Lung (tissue), 12 donors: Measurements from ENCODE around the gene GSC2. TPM values are rescaled to one million over a fixed set of nuclear protein-coding genes. Genes with fewer than 3 reads are reported as not detected.

Experiments
- ATAC-seq: fragments of 200-7000 bp; cut with Tn5 transposase; one replicate; pipeline ENCODE4 v1.9.1; 2020; ENCODE audit warnings: moderate number of reproducible peaks; ENCODE audit not compliant: insufficient read depth, low FRiP score
- DNase-seq, 3 donors: peaks; one replicate each; pipeline ENCODE4 v3.0.0-alpha.2; 2013 to 2017
- H3K27ac ChIP-seq, 2 donors: one replicate each; pipeline ENCODE4 v1.5.1; 2013; ENCODE audit warnings: mild to moderate bottlenecking in 2 of 2, moderate library complexity in 2 of 2, control low read depth in 1 of 2, inconsistent platforms in 1 of 2, low read depth in 1 of 2, low read length in 1 of 2
- H3K27me3 ChIP-seq, 3 donors: one replicate each; pipeline ENCODE4 v1.5.1; 2013; ENCODE audit warnings: low read length in 2 of 3; ENCODE audit not compliant: control insufficient read depth in 3 of 3, insufficient read depth in 3 of 3
- H3K36me3 ChIP-seq, 4 donors: one replicate each; pipeline ENCODE4 v1.5.1; 2013; ENCODE audit warnings: low read length in 4 of 4, mild to moderate bottlenecking in 1 of 4, moderate library complexity in 1 of 4; ENCODE audit not compliant: control insufficient read depth in 4 of 4, insufficient read depth in 4 of 4
- H3K4me1 ChIP-seq, 5 donors: one replicate each; pipeline ENCODE4 v1.5.1; 2013; ENCODE audit warnings: low read length in 5 of 5, mild to moderate bottlenecking in 2 of 5, moderate library complexity in 1 of 5; ENCODE audit not compliant: control insufficient read depth in 5 of 5, insufficient read depth in 5 of 5
- H3K4me3 ChIP-seq: one replicate; pipeline ENCODE4 v1.5.1; 2013; ENCODE audit warnings: mild to moderate bottlenecking, control low read depth, moderate library complexity
- H3K9ac ChIP-seq, 2 donors: one replicate each; pipeline ENCODE4 v1.5.1; 2013; ENCODE audit warnings: low read length in 2 of 2, control low read depth in 1 of 2; ENCODE audit not compliant: insufficient read depth in 1 of 2
- H3K9me3 ChIP-seq, 4 donors: one replicate each; pipeline ENCODE4 v1.5.1; 2013; ENCODE audit warnings: low read length in 3 of 4, mild to moderate bottlenecking in 1 of 4, moderate library complexity in 1 of 4; ENCODE audit not compliant: control insufficient read depth in 4 of 4, insufficient read depth in 3 of 4
- WGBS, 2 donors: extraction: QIAGEN DNeasy Blood & Tissue Kit; methylation state at CpG; one replicate each; pipeline ENCODE4 v1.1.7; 2013; 5-methylcytosine and 5-hydroxymethylcytosine counted together
- polyA plus RNA-seq, 2 donors: library from polyadenylated mRNA; stranded (reverse); fragments of 200-250 nt; gene quantifications; one replicate each; pipeline ENCODE4 v1.2.1, GENCODE V29; 2013
- total RNA-seq, 2 donors: library from RNA; depleted of rRNA in 1 of 2; stranded (reverse); fragments of >200 nt in 1 of 2; gene quantifications; one replicate each; pipeline ENCODE4 v1.2.1, GENCODE V29; 2014 to 2021
- TF ChIP-seq, protein P1 (sequence below): IDR thresholded peaks from 2 replicates; pipeline ENCODE4 v1.5.1; 2012; ENCODE audit warnings: mild to moderate bottlenecking; ENCODE audit errors: control extremely low read depth, extremely low read depth
- donor health status: control.
- donor health status: control.
- donor health status: Bipolar disorder and iron deficiency.
- donor health status: healthy.
- donor health status: DM: yes; HTN: yes; CAD: no.

The GSC2 gene
- total and polyA plus RNA-seq, 4 donors, result not detected

DNA sequence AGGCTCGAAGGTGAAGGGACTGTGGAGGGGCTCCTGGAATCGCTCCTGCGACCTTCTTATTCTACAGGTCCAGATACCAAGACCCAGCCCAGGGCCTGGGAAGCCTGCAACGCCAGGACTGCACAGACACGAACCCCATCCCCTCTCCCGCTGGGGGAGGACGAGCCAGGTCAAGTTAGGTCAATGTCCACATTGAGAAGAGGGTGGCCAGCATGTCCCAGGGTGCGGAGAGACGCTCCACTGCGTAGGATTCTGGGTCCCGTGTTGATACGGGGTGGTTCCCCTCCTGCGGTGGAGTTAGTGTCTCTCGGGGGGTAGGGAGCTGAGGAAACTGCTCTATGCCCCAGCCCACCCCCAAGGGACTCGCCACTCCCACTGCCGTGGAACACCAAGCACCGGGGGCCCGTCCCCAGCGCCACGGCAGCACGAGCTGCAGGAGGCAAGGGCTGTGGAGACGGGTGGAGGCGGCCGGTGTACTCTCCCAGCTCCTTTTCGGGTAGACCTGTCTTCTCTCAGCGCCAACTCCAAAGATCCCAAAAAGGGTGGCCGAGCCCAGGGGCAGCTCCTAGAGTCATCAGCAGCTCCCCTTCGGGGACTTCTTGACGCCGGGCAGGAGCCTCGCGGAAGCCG, 1.6 kb downstream of the GSC2 start:
- ATAC-seq, result no peak

DNA sequence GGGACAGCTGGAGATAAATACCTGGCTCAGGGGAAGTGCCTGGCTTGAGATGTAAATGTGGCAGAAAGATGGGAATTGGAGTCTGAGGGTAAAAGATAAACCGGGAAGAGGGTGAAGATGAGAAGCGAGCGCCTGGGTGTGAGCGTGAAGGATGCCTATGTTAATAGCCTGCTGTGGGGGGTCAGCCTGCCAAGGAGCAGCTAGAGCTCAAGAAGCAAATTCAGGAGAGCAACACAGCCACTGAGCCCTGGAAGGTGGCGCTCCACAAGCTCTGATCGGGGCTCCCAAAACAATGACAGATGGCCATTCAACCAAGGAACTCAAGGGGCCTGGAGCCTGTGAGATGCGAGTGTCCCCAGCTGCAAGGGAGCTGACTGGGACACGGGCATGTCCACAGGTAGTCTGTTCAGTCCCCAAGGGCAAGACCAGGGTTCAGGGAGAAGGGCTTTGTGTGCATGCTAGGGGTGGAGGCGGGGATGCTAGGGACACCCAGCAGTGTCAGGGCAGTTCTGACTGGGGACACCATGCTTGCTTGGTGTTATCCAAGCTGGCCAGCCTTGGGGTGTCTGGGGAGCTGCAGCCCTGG, 2.8 kb downstream of the GSC2 start:
- WGBS, 2 donors, result 35 to 39% methylated on average over 9 of the region's 9 CpGs
- H3K27ac ChIP-seq, result no peak overlapping the region

More for the DNA sequence above, 1.6 kb downstream of the GSC2 start:
- Histone ChIP-seq H3K4me3 (no peak overlapping the region), H3K36me3 (no peaks in the 10 kb centered on the region), H3K4me1 (peaks cover 0 to 8% (median under 1%) of the 10 kb centered on the region in 5 donors), H3K27me3 (peaks cover 22 to 52% (median 37%) of the 10 kb centered on the region in 3 donors), H3K9me3 (peaks cover 0 to 6% (median 0%) of the 10 kb centered on the region in 4 donors), H3K9ac (no peak overlapping the region), H3K27ac (no peak overlapping the region)
- DNase-seq, result no peak
- TF ChIP-seq, protein P1, sequence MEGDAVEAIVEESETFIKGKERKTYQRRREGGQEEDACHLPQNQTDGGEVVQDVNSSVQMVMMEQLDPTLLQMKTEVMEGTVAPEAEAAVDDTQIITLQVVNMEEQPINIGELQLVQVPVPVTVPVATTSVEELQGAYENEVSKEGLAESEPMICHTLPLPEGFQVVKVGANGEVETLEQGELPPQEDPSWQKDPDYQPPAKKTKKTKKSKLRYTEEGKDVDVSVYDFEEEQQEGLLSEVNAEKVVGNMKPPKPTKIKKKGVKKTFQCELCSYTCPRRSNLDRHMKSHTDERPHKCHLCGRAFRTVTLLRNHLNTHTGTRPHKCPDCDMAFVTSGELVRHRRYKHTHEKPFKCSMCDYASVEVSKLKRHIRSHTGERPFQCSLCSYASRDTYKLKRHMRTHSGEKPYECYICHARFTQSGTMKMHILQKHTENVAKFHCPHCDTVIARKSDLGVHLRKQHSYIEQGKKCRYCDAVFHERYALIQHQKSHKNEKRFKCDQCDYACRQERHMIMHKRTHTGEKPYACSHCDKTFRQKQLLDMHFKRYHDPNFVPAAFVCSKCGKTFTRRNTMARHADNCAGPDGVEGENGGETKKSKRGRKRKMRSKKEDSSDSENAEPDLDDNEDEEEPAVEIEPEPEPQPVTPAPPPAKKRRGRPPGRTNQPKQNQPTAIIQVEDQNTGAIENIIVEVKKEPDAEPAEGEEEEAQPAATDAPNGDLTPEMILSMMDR, result no peak
- whole genome bisulfite sequencing, 2 donors, result 35 to 42% methylated on average over 33 of the region's 33 CpGs

DNA sequence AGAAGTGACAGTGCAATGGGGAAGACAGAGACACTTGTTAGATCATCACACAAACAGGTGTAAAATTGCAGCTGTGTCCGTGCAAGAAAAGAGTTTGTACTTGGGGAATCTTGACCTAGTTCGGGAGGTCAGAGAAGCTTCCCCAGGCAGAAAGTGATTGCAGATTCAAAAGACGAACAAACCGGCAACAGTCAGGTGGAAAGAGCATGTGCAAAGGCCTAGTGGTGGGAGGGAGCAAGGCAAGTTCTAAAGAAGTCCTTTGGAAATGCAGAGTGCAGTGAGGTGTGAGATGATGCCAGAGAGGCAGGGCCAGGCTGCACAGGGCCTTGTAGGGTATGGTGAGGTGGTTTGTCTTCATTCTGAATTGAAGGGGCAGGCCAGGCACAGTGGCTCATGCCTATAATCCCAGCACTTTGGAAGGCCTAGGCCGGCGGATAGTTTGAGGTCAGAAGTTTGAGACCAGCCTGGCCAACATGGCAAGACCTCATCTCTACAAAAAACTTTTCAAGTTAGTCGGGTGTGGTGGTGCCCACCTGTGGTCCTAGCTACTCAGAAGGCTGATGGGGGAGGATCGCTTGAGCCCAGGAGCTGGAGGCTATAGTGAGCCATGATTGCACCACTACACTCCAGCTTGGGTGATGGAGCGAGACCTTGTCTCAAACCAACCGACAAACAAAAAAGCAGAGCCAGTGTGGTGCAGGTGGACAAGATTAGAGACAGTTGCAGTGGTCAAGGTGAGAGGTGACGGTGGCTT, 3.7 kb downstream of the GSC2 start:
- H3K9me3 ChIP-seq, result peaks cover 0 to 3% (median 0%) of the 10 kb centered on the region in 4 donors
- peaks cover 22 to 35% (median 28%) of the 10 kb centered on the region in 3 donors for H3K27me3 ChIP-seq
- H3K4me3 ChIP-seq, result no peak overlapping the region
- TF ChIP-seq, protein P1, result no peak
- no peak overlapping the region for H3K9ac ChIP-seq
- DNase-seq, result no peak
- peaks cover 0 to 8% (median 6%) of the 10 kb centered on the region in 4 donors for H3K36me3 ChIP-seq
- H3K4me1 ChIP-seq, result peaks cover 0 to 8% (median 3%) of the 10 kb centered on the region in 5 donors
- H3K27ac ChIP-seq, result no peak overlapping the region
- 86 to 90% methylated on average over 11 of the region's 11 CpGs for WGBS, 2 donors
- ATAC-seq, result no peak

More for the DNA sequence above, 2.8 kb downstream of the GSC2 start:
- ATAC-seq (no peak), DNase-seq (no peak)
- peaks cover 0 to 3% (median 0%) of the 10 kb centered on the region in 4 donors for H3K9me3 ChIP-seq
- H3K27me3 ChIP-seq, result peaks cover 22 to 44% (median 37%) of the 10 kb centered on the region in 3 donors
- peaks cover 0 to 4% (median 1%) of the 10 kb centered on the region in 4 donors for H3K36me3 ChIP-seq
- no peak overlapping the region for H3K9ac ChIP-seq
- H3K4me1 ChIP-seq, result peaks cover 0 to 8% (median 3%) of the 10 kb centered on the region in 5 donors
- H3K4me3 ChIP-seq, result no peak overlapping the region
- TF ChIP-seq, protein P1, result no peak
